ENCODE data around the gene SOD1.

SOD1 gene

GRCh38 chr21:31706562-31706961, 47.1 kb downstream of the SOD1 start:
- DNase-seq, result no peak
- Mint-ChIP-seq H3K9me3 (no peaks in the 10 kb centered on the region), H3K4me1 (peaks cover 15% of the 10 kb centered on the region), H3K4me3 (no peak overlapping the region), H3K27me3 (ENCODE audit: low read depth, poor library complexity) (peaks cover 2% of the 10 kb centered on the region), H3K36me3 (ENCODE audit: low read depth) (peaks cover 64% of the 10 kb centered on the region), H3K27ac (peak overlapping the region; percentile 79)
- TF ChIP-seq CTCF (IDR thresholded peaks at IDR 0.05), result no peak

GRCh38 chr21:31707499-31707898, 48.0 kb downstream of the SOD1 start:
- Mint-ChIP-seq H3K4me1 (peaks cover 15% of the 10 kb centered on the region), H3K9me3 (no peaks in the 10 kb centered on the region), H3K27ac (no peak overlapping the region), H3K36me3 (ENCODE audit: low read depth) (peaks cover 55% of the 10 kb centered on the region), H3K27me3 (ENCODE audit: low read depth, poor library complexity) (peaks cover 2% of the 10 kb centered on the region), H3K4me3 (no peak overlapping the region)
- DNase-seq, result no peak
- no peak for TF ChIP-seq CTCF (IDR thresholded peaks at IDR 0.05)

GRCh38 chr21:31708541-31708940, 49.0 kb downstream of the SOD1 start:
- Mint-ChIP-seq H3K27ac (no peak overlapping the region), H3K9me3 (no peaks in the 10 kb centered on the region), H3K27me3 (ENCODE audit: low read depth, poor library complexity) (peaks cover 2% of the 10 kb centered on the region), H3K36me3 (ENCODE audit: low read depth) (peaks cover 45% of the 10 kb centered on the region), H3K4me3 (no peak overlapping the region), H3K4me1 (peaks cover 20% of the 10 kb centered on the region)
- no peak for DNase-seq
- no peak for TF ChIP-seq CTCF (IDR thresholded peaks at IDR 0.05)

- no peak overlapping the region for H3K4me3 Mint-ChIP-seq
Measured at GRCh38 chr21:31710586-31710985, 51.1 kb downstream of the SOD1 start.

GRCh38 chr21:31711326-31711725, 51.8 kb downstream of the SOD1 start:
- TF ChIP-seq CTCF (IDR thresholded peaks at IDR 0.05), result no peak
- Mint-ChIP-seq H3K27me3 (ENCODE audit: low read depth, poor library complexity) (peaks cover 2% of the 10 kb centered on the region), H3K36me3 (ENCODE audit: low read depth) (peaks cover 39% of the 10 kb centered on the region), H3K9me3 (no peaks in the 10 kb centered on the region), H3K4me3 (no peak overlapping the region), H3K4me1 (peaks cover 17% of the 10 kb centered on the region), H3K27ac (no peak overlapping the region)
- DNase-seq, result no peak

More at GRCh38 chr21:31710586-31710985, 51.1 kb downstream of the SOD1 start:
- no peak for TF ChIP-seq CTCF (IDR thresholded peaks at IDR 0.05)
- DNase-seq, result no peak
- Mint-ChIP-seq H3K36me3 (ENCODE audit: low read depth) (peaks cover 41% of the 10 kb centered on the region), H3K4me1 (peaks cover 20% of the 10 kb centered on the region), H3K27ac (peak overlapping the region; percentile 92), H3K9me3 (no peaks in the 10 kb centered on the region), H3K27me3 (ENCODE audit: low read depth, poor library complexity) (peaks cover 2% of the 10 kb centered on the region)

GRCh38 chr21:31711745-31712285, 52.3 kb downstream of the SOD1 start:
- Mint-ChIP-seq H3K36me3 (ENCODE audit: low read depth) (peaks cover 38% of the 10 kb centered on the region), H3K4me1 (peaks cover 13% of the 10 kb centered on the region), H3K27me3 (ENCODE audit: low read depth, poor library complexity) (peaks cover 2% of the 10 kb centered on the region), H3K9me3 (no peaks in the 10 kb centered on the region), H3K27ac (no peak overlapping the region), H3K4me3 (no peak overlapping the region)
- DNase-seq, result no peak
- TF ChIP-seq CTCF (IDR thresholded peaks at IDR 0.05), result no peak

All from nephron progenitor cell (in vitro differentiated cells).